H1 (cell line): ENCODE data around the gene EPB41L4A. TPM values are rescaled to one million over a fixed set of nuclear protein-coding genes. Genes with fewer than 3 reads are reported as not detected.

Experiments used
- CTCF ChIA-PET: fragments of 300-600 bp; sonication (Branson Sonifier 250); formaldehyde crosslinking; loops from one replicate; lab custom pipeline; 2021; ENCODE audit not compliant: partially characterized antibody; lab: Charles Lee
- POLR2A ChIA-PET: fragments of 300-600 bp; sonication (Branson Sonifier 250); formaldehyde crosslinking; loops from one replicate; lab custom pipeline; 2021; ENCODE audit warnings: inconsistent platforms; ENCODE audit not compliant: partially characterized antibody; lab: Charles Lee
- DNase-seq, 2 experiments: peaks; one replicate each; pipeline versions ENCODE4 v3.0.0 to v3.0.0-alpha.2; 2010 to 2022; ENCODE audit warnings: low spot score in 2 of 2, low read depth in 1 of 2, mixed read lengths in 1 of 2
- FAIRE-seq: peaks from 2 replicates; lab custom pipeline; 2011; peaks lifted over from hg19 to GRCh38; lab: Jason Lieb, UNC
- H2AFZ ChIP-seq: 2 replicates; pipeline ENCODE4 v1.8.1; 2012; ENCODE audit warnings: low read length, inconsistent platforms
- H2AK5ac ChIP-seq: 2 replicates; pipeline ENCODE4 v1.6.1; 2013; ENCODE audit warnings: low read depth, low read length
- H2BK120ac ChIP-seq: replicated peaks from 2 replicates; pipeline ENCODE3; 2013; ENCODE audit warnings: low read depth, low read length, inconsistent platforms
- H2BK12ac ChIP-seq: 2 replicates; pipeline ENCODE4 v1.6.1; 2013; ENCODE audit warnings: low read depth, low read length
- H2BK15ac ChIP-seq: 2 replicates; pipeline ENCODE4 v1.6.1; 2013; ENCODE audit warnings: low read length
- H2BK20ac ChIP-seq: 2 replicates; pipeline ENCODE4 v1.6.1; 2013; ENCODE audit warnings: low read length
- H2BK5ac ChIP-seq: 2 replicates; pipeline ENCODE4 v1.6.1; 2013; ENCODE audit warnings: low read depth, low read length
- H3K14ac ChIP-seq: 2 replicates; pipeline ENCODE4 v1.6.1; 2013; ENCODE audit warnings: inconsistent platforms; ENCODE audit not compliant: insufficient read length
- H3K18ac ChIP-seq: 2 replicates; pipeline ENCODE4 v1.6.1; 2013; ENCODE audit warnings: low read length; ENCODE audit errors: extremely low read depth
- H3K23ac ChIP-seq: 2 replicates; pipeline ENCODE4 v1.6.1; 2013; ENCODE audit warnings: inconsistent platforms; ENCODE audit not compliant: insufficient read length
- H3K23me2 ChIP-seq: 2 replicates; pipeline ENCODE4 v1.6.1; 2013; ENCODE audit warnings: low read depth, low read length
- H3K27ac ChIP-seq: 2 replicates; pipeline ENCODE4 v1.6.1; 2011; ENCODE audit warnings: low read depth, low read length, inconsistent platforms
- H3K27me3 ChIP-seq, 4 experiments: replicated peaks in 1 of 4; 1 replicate in 1 of 4; 2 replicates in 3 of 4; pipeline versions ENCODE4 v1.6.1 to v1.8.1; 2011 to 2013; ENCODE audit warnings: low read length in 3 of 4, mild to moderate bottlenecking in 3 of 4, inconsistent platforms in 2 of 4, mixed read lengths in 2 of 4, moderate library complexity in 1 of 4; ENCODE audit not compliant: control insufficient read depth in 3 of 4, insufficient read depth in 3 of 4; ENCODE audit errors: extremely low read depth in 1 of 4
- H3K36me3 ChIP-seq, 4 experiments: 2 replicates each; pipeline versions ENCODE4 v1.6.1 to v1.8.1; 2011 to 2013; ENCODE audit warnings: mild to moderate bottlenecking in 4 of 4, low read length in 3 of 4, moderate library complexity in 2 of 4, control low read depth in 1 of 4, inconsistent platforms in 1 of 4; ENCODE audit not compliant: insufficient read depth in 4 of 4, control insufficient read depth in 2 of 4
- H3K4ac ChIP-seq: replicated peaks from 2 replicates; pipeline ENCODE3; 2013; ENCODE audit warnings: low read length, low read depth, mixed read lengths, inconsistent platforms; ENCODE audit not compliant: insufficient read length
- H3K4me1 ChIP-seq, 4 experiments: replicated peaks in 1 of 4; 1 replicate in 1 of 4; 2 replicates in 3 of 4; pipeline versions ENCODE4 v1.6.1 to v1.8.1; 2011 to 2013; ENCODE audit warnings: low read length in 3 of 4, inconsistent platforms in 2 of 4, mixed read lengths in 1 of 4; ENCODE audit not compliant: insufficient read depth in 4 of 4, control insufficient read depth in 3 of 4
- H3K4me2 ChIP-seq, 2 experiments: 2 replicates each; pipeline versions ENCODE4 v1.6.1 to v1.8.1; 2011 to 2013; ENCODE audit warnings: low read depth in 2 of 2, low read length in 2 of 2, control low read depth in 1 of 2, inconsistent platforms in 1 of 2, mild to moderate bottlenecking in 1 of 2; ENCODE audit not compliant: insufficient read depth in 1 of 2
- H3K4me3 ChIP-seq, 4 experiments: fragments of 200-600, 300-600 bp in 1 of 4; sonication (generic), shearing (Covaris generic), sonication (Bioruptor Twin) in 1 of 4; 2 replicates each; pipeline versions ENCODE4 v1.5.1 to v1.8.1; 2011 to 2016; ENCODE audit warnings: low read length in 4 of 4, low read depth in 3 of 4, control low read depth in 2 of 4, inconsistent platforms in 2 of 4, mild to moderate bottlenecking in 2 of 4, mixed read lengths in 1 of 4, moderate library complexity in 1 of 4; ENCODE audit not compliant: insufficient read depth in 2 of 4; ENCODE audit errors: extremely low read depth in 1 of 4
- H3K56ac ChIP-seq: replicated peaks from 2 replicates; pipeline ENCODE3; 2013; ENCODE audit warnings: low read depth, mild to moderate bottlenecking, mixed read lengths, low read length, inconsistent platforms; ENCODE audit not compliant: insufficient read length
- H3K79me1 ChIP-seq: 2 replicates; pipeline ENCODE4 v1.6.1; 2013; ENCODE audit warnings: low read depth, low read length, control low read depth
- H3K79me2 ChIP-seq, 2 experiments: 2 replicates each; pipeline versions ENCODE4 v1.6.1 to v1.8.1; 2012 to 2013; ENCODE audit warnings: low read length in 2 of 2, mild to moderate bottlenecking in 2 of 2, inconsistent platforms in 1 of 2; ENCODE audit not compliant: insufficient read depth in 2 of 2, control insufficient read depth in 1 of 2
- H3K9ac ChIP-seq, 4 experiments: replicated peaks in 1 of 4; 1 replicate in 1 of 4; 2 replicates in 3 of 4; pipeline versions ENCODE4 v1.6.1 to v1.8.1; 2011 to 2013; ENCODE audit warnings: low read depth in 3 of 4, low read length in 3 of 4, control low read depth in 2 of 4, mild to moderate bottlenecking in 2 of 4, moderate library complexity in 2 of 4, inconsistent platforms in 1 of 4; ENCODE audit errors: extremely low read depth in 1 of 4
- H3K9me3 ChIP-seq, 2 experiments: 2 replicates each; pipeline versions ENCODE4 v1.6.1 to v1.8.1; 2012 to 2013; ENCODE audit warnings: mild to moderate bottlenecking in 2 of 2, moderate library complexity in 2 of 2, control low read depth in 1 of 2, inconsistent platforms in 1 of 2, low read depth in 1 of 2, low read length in 1 of 2, mixed read lengths in 1 of 2; ENCODE audit not compliant: insufficient read depth in 2 of 2
- H4K20me1 ChIP-seq, 2 experiments: replicated peaks in 1 of 2; 2 replicates each; pipeline versions ENCODE3 to v1.8.1; 2011 to 2013; ENCODE audit warnings: inconsistent platforms in 2 of 2, low read length in 2 of 2, mild to moderate bottlenecking in 1 of 2; ENCODE audit not compliant: insufficient read depth in 2 of 2, control insufficient read depth in 1 of 2
- H4K5ac ChIP-seq: 2 replicates; pipeline ENCODE4 v1.6.1; 2013; ENCODE audit warnings: low read length, low read depth, mixed read lengths, inconsistent platforms; ENCODE audit not compliant: insufficient read length
- H4K8ac ChIP-seq: 2 replicates; pipeline ENCODE4 v1.8.0; 2013; ENCODE audit warnings: mild to moderate bottlenecking, moderate library complexity, low read length, inconsistent platforms; ENCODE audit not compliant: insufficient read depth; ENCODE audit errors: extremely low read depth
- H4K91ac ChIP-seq: replicated peaks from 2 replicates; pipeline ENCODE3; 2013; ENCODE audit warnings: low read length, mixed read lengths, inconsistent platforms; ENCODE audit not compliant: insufficient read length
- CBX8 ChIP-seq: fragments of 300-800, 300-1000 bp; sonication (generic); IDR thresholded peaks from 2 replicates; pipeline ENCODE4 v1.7.1; 2016; ENCODE audit warnings: low read depth, low read length, borderline replicate concordance
- GABPA ChIP-seq: IDR thresholded peaks from 2 replicates; pipeline ENCODE4 v1.6.1; 2011; ENCODE audit warnings: mild to moderate bottlenecking, low read length, moderate library complexity, borderline replicate concordance; ENCODE audit not compliant: insufficient read depth
- SIN3A ChIP-seq, 2 experiments: IDR thresholded peaks in 1 of 2; conservative IDR thresholded peaks in 1 of 2; 2 replicates each; pipeline ENCODE4 v1.6.1; 2011 to 2012; ENCODE audit warnings: low read length in 2 of 2, improper control_type of control experiment in 1 of 2, low read depth in 1 of 2, mild to moderate bottlenecking in 1 of 2
- WGBS, 2 experiments: shearing (Covaris generic) in 1 of 2; methylation state at CpG; one replicate each; pipeline versions ENCODE4 v1.1.6 to v1.1.7; 2013 to 2015; ENCODE audit warnings: low lambda C conversion rate in 2 of 2, mixed read lengths in 2 of 2, inconsistent platforms in 1 of 2, low coverage in 1 of 2, missing lambda C conversion rate in 1 of 2; ENCODE audit not compliant: insufficient replicate concordance in 2 of 2, insufficient coverage in 1 of 2, insufficient read length in 1 of 2; ENCODE audit errors: extremely low coverage in 1 of 2, missing lambda C conversion rate in 1 of 2; 5-methylcytosine and 5-hydroxymethylcytosine counted together
- polyA plus RNA-seq, 7 experiments: library from polyadenylated mRNA; depleted of rRNA in 3 of 7; stranded (reverse) in 5 of 7; unstranded in 2 of 7; fragments of >200 nt in 5 of 7; fragments of 200-250 nt in 2 of 7; gene quantifications; 1 replicate in 5 of 7; 2 replicates in 1 of 7; 4 replicates in 1 of 7; pipeline versions ENCODE4 v1.2.1 to v1.2.3, GENCODE V29; 2011 to 2013; ENCODE audit warnings: missing spikeins in 2 of 7, mixed read lengths in 2 of 7
- total RNA-seq: library from RNA; stranded (reverse); fragmentation: NEBNext Ultra II Directional; extraction: Animal tissue kit (Norgen Biotek cat#: 25700); gene quantifications from 2 replicates; pipeline ENCODE4 v1.2.1, GENCODE V29; 2021

EPB41L4A gene
- total and polyA plus RNA-seq, 2 of the 8 experiments (the other 6 are each of a cell fraction or from before 2014, with no cell fraction given) = 1.6 to 4.6 TPM

DNA sequence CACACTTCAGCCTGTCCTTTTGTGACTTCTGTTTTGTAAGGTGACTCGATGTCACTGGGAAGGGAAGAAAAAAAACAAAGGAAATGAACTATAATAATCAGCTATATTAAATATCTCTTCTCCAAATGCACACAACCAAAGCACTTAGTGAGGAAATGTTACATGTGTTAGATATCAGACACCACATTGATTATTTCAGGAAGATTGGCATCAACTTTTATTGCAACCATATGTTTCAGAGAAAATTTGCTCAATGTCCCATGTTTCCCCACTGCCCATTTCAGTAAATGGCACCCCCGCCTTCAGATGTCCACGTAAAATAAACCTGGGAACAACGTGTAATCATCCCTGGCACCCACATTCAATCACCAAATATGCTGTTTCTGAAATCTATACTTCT is 151.8 kb downstream of the EPB41L4A start:
- no peak overlapping the region for H4K8ac ChIP-seq
- no peaks in the 10 kb centered on the region for H3K36me3 ChIP-seq
- POLR2A ChIA-PET = no interaction called here
- H3K23ac ChIP-seq = no peak overlapping the region
- H3K4me2 ChIP-seq = no peak overlapping the region
- no peak overlapping the region for H3K56ac ChIP-seq
- H3K18ac ChIP-seq = no peak overlapping the region
- no peak overlapping the region for H2BK5ac ChIP-seq
- H4K20me1 ChIP-seq = no peaks in the 10 kb centered on the region
- H2AFZ ChIP-seq = no peak overlapping the region
- H3K4ac ChIP-seq = no peak overlapping the region
- H3K79me2 ChIP-seq = no peaks in the 10 kb centered on the region
- no peak overlapping the region for H2BK15ac ChIP-seq
- H3K23me2 ChIP-seq = no peaks in the 10 kb centered on the region
- H3K9ac ChIP-seq = no peak overlapping the region
- no peak overlapping the region for H4K91ac ChIP-seq
- no peaks in the 10 kb centered on the region for H3K4me1 ChIP-seq
- H3K4me3 ChIP-seq = no peak overlapping the region
- no peaks in the 10 kb centered on the region for H3K79me1 ChIP-seq
- no peaks in the 10 kb centered on the region for H3K27me3 ChIP-seq
- H3K27ac ChIP-seq = no peak overlapping the region
- no peak overlapping the region for H4K5ac ChIP-seq
- DNase-seq = no peak
- CTCF ChIA-PET = no interaction called here
- no peak overlapping the region for H2BK20ac ChIP-seq
- no peak overlapping the region for H2AK5ac ChIP-seq
- H3K14ac ChIP-seq = no peak overlapping the region
- FAIRE-seq = no peak
- H2BK120ac ChIP-seq = no peak overlapping the region
- H2BK12ac ChIP-seq = no peak overlapping the region
- no peaks in the 10 kb centered on the region for H3K9me3 ChIP-seq
- 92% methylated on average over 4 of the region's 4 CpGs; no CpG with 5 or more reads in 1 of the 2 experiments for WGBS, 2 experiments
- no peak for TF ChIP-seq GABPA
- no peak for TF ChIP-seq SIN3A (conservative IDR thresholded peaks at IDR 0.05 in 1 of 2, IDR thresholded peaks at IDR 0.05 in 1 of 2; ENCODE audit: low read depth in 1 of 2, low read length in 2 of 2)
- TF ChIP-seq CBX8 = no peak
